MV-4-11 (cell line): ENCODE results near the gene DNAJC27.

ENCODE experiments used
- DNase-seq: peaks from one replicate; lab custom pipeline; 2025; lab: John Stamatoyannopoulos, UW

Gene DNAJC27

GRCh38 chr2:24970483-24971285 is 1.1 kb downstream of the DNAJC27 start:
- no peak for DNase-seq

GRCh38 chr2:24969784-24970183 is 2.0 kb downstream of the DNAJC27 start:
- no peak for DNase-seq

- no peak for DNase-seq
Observed at GRCh38 chr2:24961903-24962302, 9.9 kb downstream of the DNAJC27 start.

DNA sequence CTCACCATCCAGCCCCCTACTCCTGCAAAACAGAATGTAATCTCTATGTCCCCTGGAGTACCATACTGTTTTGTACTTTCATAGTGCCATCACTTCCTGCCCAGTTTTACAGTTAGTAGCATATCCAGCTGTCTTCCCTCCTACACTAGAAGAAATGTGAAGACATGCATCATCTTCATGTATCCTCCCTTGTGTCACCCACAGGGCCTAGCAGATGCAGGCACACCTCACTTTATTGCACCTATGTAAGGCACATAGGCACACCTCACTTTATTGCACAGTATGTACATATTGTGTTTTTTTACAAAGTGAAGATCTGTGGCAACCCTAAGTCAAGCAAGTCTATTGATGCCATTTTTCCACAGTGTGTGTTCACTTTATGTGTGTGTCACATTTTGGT is 12.0 kb downstream of the DNAJC27 start:
- DNase-seq: no peak

DNA sequence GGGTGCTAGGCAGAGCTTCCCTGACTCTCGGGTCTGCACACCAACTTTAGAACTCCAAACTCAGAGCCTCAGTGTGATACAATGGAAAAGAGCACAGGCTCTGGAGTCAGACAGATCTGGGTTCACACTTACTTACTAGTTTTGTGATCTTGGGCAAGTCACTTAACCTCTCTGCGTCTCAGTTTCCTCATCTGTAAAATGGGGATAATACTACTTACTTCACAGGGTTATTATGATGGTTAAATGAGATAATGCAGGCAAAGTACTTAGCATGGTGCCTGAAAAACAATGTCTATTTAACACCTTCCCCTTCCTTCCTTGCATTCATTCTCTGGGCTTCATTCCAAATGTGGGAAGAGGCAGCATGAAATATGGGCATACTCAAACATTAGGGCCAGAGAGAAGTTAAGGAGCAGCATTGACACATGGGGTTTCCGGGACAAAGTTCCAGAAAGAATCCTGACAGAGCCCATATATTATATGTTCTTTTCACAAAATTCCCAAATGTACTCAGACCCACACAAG is 13.3 kb downstream of the DNAJC27 start:
- no peak for DNase-seq

- no peak for DNase-seq
Observed at GRCh38 chr2:24957976-24958375, 13.8 kb downstream of the DNAJC27 start.

GRCh38 chr2:24957221-24957620 is 14.5 kb downstream of the DNAJC27 start:
- no peak for DNase-seq

DNA sequence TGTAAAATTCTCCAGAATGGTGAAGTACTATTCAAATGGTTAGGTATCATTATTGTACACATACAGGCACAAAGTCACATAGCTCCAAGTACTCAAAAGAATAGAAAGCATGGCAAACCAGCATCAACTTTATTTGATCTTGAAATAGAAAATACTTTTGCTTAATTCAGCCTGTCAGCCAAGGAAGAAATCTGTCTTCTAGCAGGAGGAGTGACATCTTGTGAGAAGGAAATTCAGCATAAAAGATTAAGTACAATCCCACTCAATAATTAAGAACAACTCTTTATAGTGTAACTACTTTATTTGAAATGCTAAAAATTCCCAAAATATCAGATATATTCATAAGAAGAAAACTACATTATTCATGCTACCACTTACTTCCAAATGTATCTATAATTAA is 15.8 kb downstream of the DNAJC27 start:
- DNase-seq: no peak

DNA sequence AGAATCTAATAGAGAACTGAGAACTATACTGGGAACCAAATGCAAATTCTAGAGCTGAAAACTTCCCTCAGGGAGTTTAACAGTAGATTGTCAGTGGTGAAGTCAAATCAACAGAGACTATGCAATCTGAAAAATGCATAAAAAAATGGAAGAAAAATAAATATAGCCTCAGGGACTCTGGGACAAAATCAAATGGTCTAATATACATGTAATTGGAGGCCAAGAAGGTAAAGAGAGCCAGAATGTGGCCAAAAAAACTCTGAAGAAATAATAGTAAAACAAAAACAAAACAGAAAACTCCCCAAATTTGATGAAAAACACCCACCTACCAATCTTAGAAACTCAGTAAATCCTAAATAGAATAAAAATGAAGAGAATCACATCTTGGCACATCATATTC is 16.5 kb downstream of the DNAJC27 start:
- DNase-seq: no peak

- DNase-seq: no peak
Observed at GRCh38 chr2:24950102-24950501, 21.7 kb downstream of the DNAJC27 start.

DNA sequence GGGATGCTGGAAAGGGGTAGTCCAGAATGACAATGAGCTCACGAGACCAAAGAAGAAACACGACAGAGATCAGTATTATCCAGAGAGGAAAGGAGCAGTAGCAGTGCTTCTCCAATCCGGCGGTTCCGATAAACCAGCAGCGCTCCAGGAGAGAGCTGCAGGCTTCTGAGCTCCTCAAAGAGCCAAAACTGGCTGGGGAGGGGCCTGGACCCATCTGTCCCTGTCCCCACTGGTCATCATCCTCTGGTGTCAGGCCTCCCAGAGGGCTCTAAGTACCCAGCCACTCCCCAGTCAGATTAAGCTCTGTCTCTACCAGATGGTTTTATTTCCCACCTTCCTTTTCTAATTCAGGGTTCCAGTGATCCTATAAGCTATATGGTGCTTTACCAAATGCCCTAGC is 23.2 kb downstream of the DNAJC27 start:
- no peak for DNase-seq

GRCh38 chr2:24947561-24948157 is 24.1 kb downstream of the DNAJC27 start:
- no peak for DNase-seq

DNA sequence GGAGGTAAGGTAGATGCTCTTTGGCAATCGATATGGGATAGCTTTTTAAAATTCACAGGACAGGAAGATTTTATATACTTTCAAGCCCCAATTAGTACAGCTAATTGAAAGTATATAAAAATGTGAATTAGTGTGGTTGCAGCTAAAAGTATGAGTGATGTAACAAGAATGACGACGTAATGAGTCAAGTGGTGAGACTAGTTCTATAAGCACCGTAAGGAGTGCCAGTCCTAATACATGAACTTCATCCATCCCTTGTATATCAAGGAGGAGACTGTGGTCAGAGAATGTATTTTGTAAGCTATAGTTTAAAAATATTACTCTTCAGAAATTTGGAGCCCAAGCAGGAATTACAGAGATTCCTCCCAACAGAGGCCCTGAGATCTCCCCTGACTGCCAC is 25.8 kb downstream of the DNAJC27 start:
- no peak for DNase-seq

GRCh38 chr2:24943427-24944053 is 28.2 kb downstream of the DNAJC27 start:
- no peak for DNase-seq

- DNase-seq: no peak
Observed at GRCh38 chr2:24939353-24939752, 32.4 kb downstream of the DNAJC27 start.

- no peak for DNase-seq
Observed at GRCh38 chr2:24937236-24937635, 34.5 kb downstream of the DNAJC27 start.

DNA sequence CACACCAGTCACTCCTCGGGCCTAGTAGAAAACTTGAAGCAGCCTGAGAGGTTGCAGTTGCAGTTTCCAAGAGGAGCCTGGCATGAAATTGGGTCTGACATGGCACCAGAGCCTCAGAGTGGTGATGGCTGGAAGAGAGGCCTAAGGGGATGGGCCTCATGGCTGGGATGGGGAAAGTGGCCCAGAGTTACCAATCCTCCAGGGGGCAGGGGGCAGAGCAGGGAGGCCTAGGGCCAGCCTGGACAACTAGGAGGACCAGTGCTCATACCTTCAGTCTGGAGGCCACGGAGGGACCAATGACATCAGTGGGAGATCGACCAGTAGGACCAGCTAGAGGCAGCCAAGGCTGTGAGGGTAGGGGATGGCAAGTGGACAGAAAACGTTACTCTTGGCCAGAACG is 36.6 kb downstream of the DNAJC27 start:
- no peak for DNase-seq

DNA sequence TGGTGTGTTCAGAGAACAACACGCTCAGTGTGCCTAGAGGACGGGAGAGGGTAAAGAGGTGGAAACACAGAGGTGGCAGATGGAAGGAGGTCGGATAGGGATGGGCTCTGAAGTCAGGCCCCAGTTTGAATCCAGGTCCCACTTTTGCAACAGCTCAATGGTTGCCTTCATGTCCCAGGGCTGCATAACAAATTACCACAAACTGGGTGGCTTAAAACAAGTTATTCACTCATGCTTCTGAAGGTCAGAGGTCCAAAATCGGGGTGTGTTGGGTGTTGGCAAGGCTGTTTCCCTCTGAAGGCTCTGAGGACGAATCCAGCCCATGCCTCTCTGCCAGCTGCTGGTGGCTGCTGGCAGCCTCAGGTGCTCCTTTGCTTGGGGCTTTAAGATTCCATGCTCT is 39.0 kb downstream of the DNAJC27 start:
- DNase-seq: no peak

GRCh38 chr2:24930768-24931167 is 41.0 kb downstream of the DNAJC27 start:
- DNase-seq: peak; percentile 35

- DNase-seq: no peak
Observed at GRCh38 chr2:24929230-24929629, 42.5 kb downstream of the DNAJC27 start.

- no peak for DNase-seq
Observed at GRCh38 chr2:24928036-24928435, 43.7 kb downstream of the DNAJC27 start.

DNA sequence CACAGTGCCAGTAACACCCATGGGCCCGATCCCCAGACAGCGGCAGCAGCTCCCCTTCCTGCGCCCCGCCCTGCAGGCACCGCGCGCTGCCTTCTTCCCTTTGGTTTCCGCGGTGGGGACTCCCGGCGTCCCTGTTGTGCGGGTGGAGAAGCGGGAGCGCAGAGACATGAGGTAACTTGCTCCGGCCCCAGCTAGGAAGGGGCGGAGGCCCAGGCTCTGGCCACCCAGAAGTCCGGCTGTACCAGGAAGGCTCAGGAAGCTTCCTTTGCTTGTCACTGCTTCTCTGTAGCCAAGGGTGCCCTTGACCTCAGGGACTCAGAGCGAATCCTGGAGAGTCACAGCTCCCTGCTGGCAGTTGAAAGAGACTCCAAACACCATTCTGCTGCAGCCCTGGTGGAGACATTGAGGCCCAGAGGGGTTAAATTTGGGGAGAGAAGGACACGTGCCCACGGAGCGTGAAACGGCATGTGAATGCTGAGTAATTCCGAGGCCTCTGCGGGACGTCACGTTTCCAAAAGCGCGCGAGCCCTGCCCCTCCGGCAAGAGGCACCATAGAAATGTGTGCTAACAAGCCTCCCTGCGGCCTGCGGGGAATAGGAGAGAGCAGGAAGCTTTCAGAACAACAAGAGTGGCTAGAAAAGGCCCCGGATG is 45.0 kb downstream of the DNAJC27 start:
- DNase-seq: no peak

DNA sequence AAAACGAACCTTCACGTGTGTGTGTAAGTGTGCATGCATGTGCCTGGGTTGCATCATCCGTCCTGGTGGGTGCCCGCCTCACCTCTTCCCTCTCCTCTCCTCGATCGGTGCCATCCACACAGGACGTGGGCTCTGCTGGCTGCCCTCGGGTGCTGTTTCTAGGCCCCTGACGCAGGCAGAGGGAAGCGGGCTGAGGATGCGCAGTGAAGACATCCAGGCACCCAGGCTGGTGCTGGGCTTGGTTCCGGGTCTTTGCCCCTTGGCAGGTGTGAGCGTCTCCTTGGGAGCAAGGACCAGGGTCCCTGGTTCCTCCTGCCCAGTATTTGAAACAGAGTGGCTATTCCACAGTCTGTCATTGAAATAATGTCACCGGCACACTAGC is 45.5 kb downstream of the DNAJC27 start:
- DNase-seq: no peak
